DOHH2 (cell line): ENCODE measurements around the gene KIF16B.

Experiments used
- H3F3A ChIP-seq: fragments of 200-600 bp; sonication (generic), shearing (Covaris generic); 2 replicates; pipeline ENCODE4 v1.6.0; 2016; ENCODE audit warnings: antibody characterized with exemption, mild to moderate bottlenecking; ENCODE audit not compliant: control insufficient read depth, insufficient read depth
- H3K27ac ChIP-seq: fragments of 200-600 bp; sonication (generic); 2 replicates; pipeline ENCODE4 v1.5.1; 2014; ENCODE audit warnings: low read depth, mild to moderate bottlenecking, low read length, moderate library complexity
- H3K27me3 ChIP-seq: fragments of 200-600 bp; sonication (generic); 2 replicates; pipeline ENCODE4 v1.6.1; 2014; ENCODE audit warnings: mild to moderate bottlenecking, low read length, mixed read lengths; ENCODE audit not compliant: control insufficient read depth
- H3K36me3 ChIP-seq: fragments of 200-600 bp; sonication (generic); 2 replicates; pipeline ENCODE4 v1.6.1; 2014; ENCODE audit warnings: mild to moderate bottlenecking, low read length, moderate library complexity, mixed read lengths; ENCODE audit not compliant: control insufficient read depth
- H3K4me1 ChIP-seq: fragments of 200-600 bp; sonication (generic); 2 replicates; pipeline ENCODE4 v1.6.1; 2014; ENCODE audit warnings: mild to moderate bottlenecking, low read length, mixed read lengths; ENCODE audit not compliant: control insufficient read depth
- H3K4me2 ChIP-seq: fragments of 200-600 bp; sonication (generic); 2 replicates; pipeline ENCODE4 v1.6.0; 2014; ENCODE audit warnings: mild to moderate bottlenecking, low read length, moderate library complexity
- H3K4me3 ChIP-seq: fragments of 200-600 bp; sonication (generic); 2 replicates; pipeline ENCODE4 v1.5.1; 2014; ENCODE audit warnings: mild to moderate bottlenecking, low read length, mixed read lengths
- H3K79me2 ChIP-seq: fragments of 200-600 bp; sonication (generic); 2 replicates; pipeline ENCODE4 v1.6.1; 2014; ENCODE audit warnings: mild to moderate bottlenecking, low read length, mixed read lengths; ENCODE audit not compliant: control insufficient read depth
- H3K9me2 ChIP-seq: fragments of 200-600 bp; sonication (generic); replicated peaks from 2 replicates; pipeline ENCODE4 v1.6.1; 2014; ENCODE audit warnings: mild to moderate bottlenecking, low read length, mixed read lengths; ENCODE audit not compliant: control insufficient read depth
- H3K9me3 ChIP-seq: fragments of 200-600 bp; sonication (generic); 2 replicates; pipeline ENCODE4 v1.6.1; 2014; ENCODE audit warnings: antibody characterized with exemption, low read length, mixed read lengths; ENCODE audit not compliant: control insufficient read depth, insufficient read depth
- H4K20me1 ChIP-seq: fragments of 200-600 bp; sonication (generic); 2 replicates; pipeline ENCODE4 v1.6.0; 2014; ENCODE audit warnings: low read depth, mild to moderate bottlenecking, antibody characterized with exemption, low read length, moderate library complexity; ENCODE audit not compliant: control insufficient read depth, insufficient read depth
- EZH2phosphoT487 ChIP-seq: fragments of 200-600 bp; sonication (generic); IDR thresholded peaks from 2 replicates; pipeline ENCODE4 v1.6.1; 2017; ENCODE audit warnings: borderline replicate concordance, mild to moderate bottlenecking, antibody characterized with exemption, low read length, moderate library complexity, mixed read lengths
- TF ChIP-seq, protein P1 (sequence below): fragments of 200-600 bp; sonication (generic); IDR thresholded peaks from one replicate; pipeline ENCODE4 v1.5.1; 2014; ENCODE audit warnings: antibody characterized with exemption, mild to moderate bottlenecking, low read depth, low read length; ENCODE audit not compliant: poor library complexity, severe bottlenecking

The KIF16B gene

DNA sequence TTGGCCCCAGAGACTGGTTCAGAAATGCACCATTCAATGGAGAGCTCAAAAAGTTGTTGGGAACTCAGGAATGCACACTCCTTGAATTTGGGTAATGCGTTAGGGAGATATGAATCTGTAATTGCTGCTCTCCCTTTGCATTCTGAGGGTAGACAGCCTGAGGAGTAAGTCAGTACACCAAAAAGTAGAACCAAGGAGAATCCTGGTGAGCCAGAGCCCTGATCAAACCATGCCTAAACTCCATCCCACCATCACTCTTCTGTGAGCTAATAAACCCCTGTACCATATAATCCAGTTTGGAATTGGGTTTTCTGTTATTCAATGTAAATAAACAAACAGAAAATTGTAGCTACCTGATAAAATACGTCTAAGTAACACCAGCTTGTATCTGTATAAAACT is 90.2 kb downstream of the KIF16B start:
- Histone ChIP-seq H3K36me3 (no peaks in the 10 kb centered on the region), H3K9me2 (no peaks in the 10 kb centered on the region), H3K79me2 (no peaks in the 10 kb centered on the region), H3K9me3 (no peaks in the 10 kb centered on the region), H3K27me3 (no peaks in the 10 kb centered on the region), H3K4me1 (no peaks in the 10 kb centered on the region; the same call in 1 of the 2 replicates), H3K4me3 (no peak overlapping the region), H3K4me2 (no peak overlapping the region), H3K27ac (no peak overlapping the region), H4K20me1 (no peaks in the 10 kb centered on the region), H3F3A (no peaks in the 10 kb centered on the region)
- TF ChIP-seq EZH2phosphoT487 = no peak
- TF ChIP-seq, protein P1, sequence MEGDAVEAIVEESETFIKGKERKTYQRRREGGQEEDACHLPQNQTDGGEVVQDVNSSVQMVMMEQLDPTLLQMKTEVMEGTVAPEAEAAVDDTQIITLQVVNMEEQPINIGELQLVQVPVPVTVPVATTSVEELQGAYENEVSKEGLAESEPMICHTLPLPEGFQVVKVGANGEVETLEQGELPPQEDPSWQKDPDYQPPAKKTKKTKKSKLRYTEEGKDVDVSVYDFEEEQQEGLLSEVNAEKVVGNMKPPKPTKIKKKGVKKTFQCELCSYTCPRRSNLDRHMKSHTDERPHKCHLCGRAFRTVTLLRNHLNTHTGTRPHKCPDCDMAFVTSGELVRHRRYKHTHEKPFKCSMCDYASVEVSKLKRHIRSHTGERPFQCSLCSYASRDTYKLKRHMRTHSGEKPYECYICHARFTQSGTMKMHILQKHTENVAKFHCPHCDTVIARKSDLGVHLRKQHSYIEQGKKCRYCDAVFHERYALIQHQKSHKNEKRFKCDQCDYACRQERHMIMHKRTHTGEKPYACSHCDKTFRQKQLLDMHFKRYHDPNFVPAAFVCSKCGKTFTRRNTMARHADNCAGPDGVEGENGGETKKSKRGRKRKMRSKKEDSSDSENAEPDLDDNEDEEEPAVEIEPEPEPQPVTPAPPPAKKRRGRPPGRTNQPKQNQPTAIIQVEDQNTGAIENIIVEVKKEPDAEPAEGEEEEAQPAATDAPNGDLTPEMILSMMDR = no peak

DNA sequence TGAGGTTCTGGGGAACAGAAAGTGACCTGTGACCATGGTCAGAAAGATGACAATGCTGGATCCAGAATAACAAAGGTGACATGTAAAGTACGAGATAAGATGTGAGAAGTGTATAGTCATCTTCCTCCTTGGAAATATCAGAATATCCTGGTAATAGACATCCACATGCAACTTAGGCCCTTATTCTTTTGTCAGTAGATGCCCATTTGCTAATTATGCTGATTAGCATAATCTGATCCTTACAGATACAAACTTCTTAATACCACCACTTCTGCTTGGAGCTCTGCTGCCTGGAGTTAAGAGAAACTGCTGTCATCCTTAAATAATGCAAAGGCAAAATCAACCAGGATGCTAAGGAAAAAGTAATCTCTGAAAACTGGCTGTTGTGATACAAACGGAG is 91.3 kb downstream of the KIF16B start:
- no peaks in the 10 kb centered on the region for H3K79me2 ChIP-seq
- no peaks in the 10 kb centered on the region for H4K20me1 ChIP-seq
- no peak overlapping the region for H3K27ac ChIP-seq
- H3K4me3 ChIP-seq = no peak overlapping the region
- H3K9me2 ChIP-seq = no peaks in the 10 kb centered on the region
- H3K27me3 ChIP-seq = no peaks in the 10 kb centered on the region
- H3F3A ChIP-seq = no peaks in the 10 kb centered on the region
- H3K36me3 ChIP-seq = no peaks in the 10 kb centered on the region
- H3K4me1 ChIP-seq = no peaks in the 10 kb centered on the region; the same call in 1 of the 2 replicates
- H3K9me3 ChIP-seq = no peaks in the 10 kb centered on the region
- TF ChIP-seq, protein P1 = no peak
- TF ChIP-seq EZH2phosphoT487 = no peak
- H3K4me2 ChIP-seq = no peak overlapping the region

DNA sequence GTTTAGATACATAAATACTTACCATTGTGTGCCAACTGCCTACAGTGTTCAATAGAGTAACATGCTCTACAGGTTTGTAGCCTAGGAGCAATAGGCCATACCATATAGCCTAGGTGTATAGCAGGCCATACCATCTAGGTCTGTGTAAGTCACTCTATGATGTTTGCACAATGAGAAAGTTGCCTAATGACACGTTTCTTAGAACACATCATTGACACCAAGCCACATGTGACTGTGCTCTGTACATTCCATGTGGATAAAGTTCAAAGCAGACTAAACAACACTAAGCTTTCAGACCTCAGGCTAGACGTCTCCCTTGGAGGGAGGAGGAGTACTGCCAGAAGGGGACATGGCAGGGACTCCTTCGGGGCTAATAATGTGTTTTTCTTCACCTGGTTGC is 93.6 kb downstream of the KIF16B start:
- Histone ChIP-seq H3K36me3 (no peaks in the 10 kb centered on the region), H3K79me2 (no peaks in the 10 kb centered on the region), H3K9me2 (no peaks in the 10 kb centered on the region), H4K20me1 (no peaks in the 10 kb centered on the region), H3K9me3 (no peaks in the 10 kb centered on the region), H3K27ac (no peak overlapping the region), H3K27me3 (no peaks in the 10 kb centered on the region), H3F3A (no peaks in the 10 kb centered on the region), H3K4me1 (no peaks in the 10 kb centered on the region; the same call in 1 of the 2 replicates), H3K4me3 (no peak overlapping the region), H3K4me2 (no peak overlapping the region)
- TF ChIP-seq, protein P1 = no peak
- TF ChIP-seq EZH2phosphoT487 = no peak

GRCh38 chr20:16477632-16478031 is 95.6 kb downstream of the KIF16B start:
- Histone ChIP-seq H3K27ac (no peak overlapping the region), H3K4me3 (no peak overlapping the region), H3K4me1 (no peaks in the 10 kb centered on the region; the same call in 1 of the 2 replicates), H3K36me3 (no peaks in the 10 kb centered on the region), H3K4me2 (no peak overlapping the region), H4K20me1 (no peaks in the 10 kb centered on the region), H3K9me3 (no peaks in the 10 kb centered on the region), H3K9me2 (no peaks in the 10 kb centered on the region), H3K27me3 (no peaks in the 10 kb centered on the region), H3K79me2 (no peaks in the 10 kb centered on the region), H3F3A (no peaks in the 10 kb centered on the region)
- TF ChIP-seq, protein P1 = no peak
- no peak for TF ChIP-seq EZH2phosphoT487
